Omental fat pad (tissue), 4 donors: ENCODE data around the gene OR2T10. TPM values are rescaled to one million over a fixed set of nuclear protein-coding genes. Genes with fewer than 3 reads are reported as not detected.
A peak's percentile ranks its signal among the peaks of the same experiment; 100 is the strongest.

ENCODE experiments used
- ATAC-seq: fragments of 150-250 bp; one replicate; pipeline ENCODE4 v1.9.1; 2016; ENCODE audit warnings: mild to moderate bottlenecking, moderate library complexity; ENCODE audit not compliant: low FRiP score
- DNase-seq: peaks from one replicate; pipeline ENCODE4 v3.0.0-alpha.2; 2019; ENCODE audit warnings: low spot score
- total RNA-seq, 4 donors: library from RNA; depleted of rRNA; stranded (reverse); fragments of >200 nt; gene quantifications; one replicate each; pipeline ENCODE4 v1.1.0, GENCODE V29; 2016
- TF ChIP-seq, protein P1 (sequence below), 3 donors: fragments of 450-650 bp; IDR thresholded peaks; one replicate each; pipeline ENCODE4 v1.5.1; 2016 to 2017; ENCODE audit warnings: antibody characterized with exemption in 3 of 3, mild to moderate bottlenecking in 3 of 3, moderate library complexity in 2 of 3

The OR2T10 gene
- total RNA-seq, 4 donors from 2014 or later, result not detected

GRCh38 chr1:248627971-248628844, 30.7 kb upstream of the OR2T10 start:
- TF ChIP-seq, protein P1, sequence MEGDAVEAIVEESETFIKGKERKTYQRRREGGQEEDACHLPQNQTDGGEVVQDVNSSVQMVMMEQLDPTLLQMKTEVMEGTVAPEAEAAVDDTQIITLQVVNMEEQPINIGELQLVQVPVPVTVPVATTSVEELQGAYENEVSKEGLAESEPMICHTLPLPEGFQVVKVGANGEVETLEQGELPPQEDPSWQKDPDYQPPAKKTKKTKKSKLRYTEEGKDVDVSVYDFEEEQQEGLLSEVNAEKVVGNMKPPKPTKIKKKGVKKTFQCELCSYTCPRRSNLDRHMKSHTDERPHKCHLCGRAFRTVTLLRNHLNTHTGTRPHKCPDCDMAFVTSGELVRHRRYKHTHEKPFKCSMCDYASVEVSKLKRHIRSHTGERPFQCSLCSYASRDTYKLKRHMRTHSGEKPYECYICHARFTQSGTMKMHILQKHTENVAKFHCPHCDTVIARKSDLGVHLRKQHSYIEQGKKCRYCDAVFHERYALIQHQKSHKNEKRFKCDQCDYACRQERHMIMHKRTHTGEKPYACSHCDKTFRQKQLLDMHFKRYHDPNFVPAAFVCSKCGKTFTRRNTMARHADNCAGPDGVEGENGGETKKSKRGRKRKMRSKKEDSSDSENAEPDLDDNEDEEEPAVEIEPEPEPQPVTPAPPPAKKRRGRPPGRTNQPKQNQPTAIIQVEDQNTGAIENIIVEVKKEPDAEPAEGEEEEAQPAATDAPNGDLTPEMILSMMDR (IDR thresholded peaks at IDR 0.05), result no peak
- DNase-seq (no peak), ATAC-seq (no peak)

- DNase-seq (no peak), ATAC-seq (no peak)
- TF ChIP-seq, protein P1 (IDR thresholded peaks at IDR 0.05), result no peak
Measured at GRCh38 chr1:248625971-248626370, 28.5 kb upstream of the OR2T10 start.

DNA sequence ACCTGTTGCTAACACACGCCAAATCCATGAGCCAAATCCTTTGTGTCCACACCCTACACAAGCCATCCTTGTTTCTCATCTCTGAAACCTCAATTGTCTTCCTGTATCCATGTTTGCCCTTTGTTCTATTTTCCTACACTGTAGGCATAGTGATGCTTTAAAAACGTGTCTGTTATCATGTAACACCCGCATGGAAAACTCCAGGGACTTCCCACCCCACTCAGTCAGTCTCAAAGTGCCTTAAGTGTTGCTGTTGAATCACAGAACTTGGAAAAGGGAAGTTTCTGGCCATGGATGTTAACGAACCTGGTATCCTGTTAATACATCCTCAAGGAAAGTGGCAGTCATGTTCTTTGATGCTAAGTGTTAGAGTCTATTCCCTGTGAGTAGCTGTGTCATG, 27.7 kb upstream of the OR2T10 start:
- no peak for DNase-seq
- TF ChIP-seq, protein P1 (IDR thresholded peaks at IDR 0.05), result no peak
- ATAC-seq, result no peak

GRCh38 chr1:248622570-248623001, 25.1 kb upstream of the OR2T10 start:
- DNase-seq (no peak), ATAC-seq (peak; percentile 61)
- TF ChIP-seq, protein P1 (IDR thresholded peaks at IDR 0.05), result no peak

- ATAC-seq, result no peak
- TF ChIP-seq, protein P1 (IDR thresholded peaks at IDR 0.05), result no peak
- no peak for DNase-seq
Measured at GRCh38 chr1:248621770-248622169, 24.3 kb upstream of the OR2T10 start.

- DNase-seq, result peak; percentile 59
Measured at GRCh38 chr1:248618878-248619277, 21.4 kb upstream of the OR2T10 start.

More at GRCh38 chr1:248618878-248619277, 21.4 kb upstream of the OR2T10 start:
- TF ChIP-seq, protein P1 (IDR thresholded peaks at IDR 0.05), result no peak
- ATAC-seq, result peak; percentile 73
